ENCODE data around the gene IRGC.

GRCh38 chr19:43678512-43679261, 37.2 kb upstream of the IRGC start:
- no peak for TF ChIP-seq CTCF (IDR thresholded peaks at IDR 0.05)
- no peak for TF ChIP-seq POLR2A (IDR thresholded peaks at IDR 0.05)

Measured in esophagus squamous epithelium (tissue), 4 donors.